GM19468 (cell line): ENCODE results near the gene RSPO4.
"Not testable (repeated sequence)": the region's sequence is repeated elsewhere in the genome, so short reads cannot be mapped to it uniquely, and the experiment has no call there.

Source experiments
- ATAC-seq: cut with Tn5 transposase; IDR thresholded peaks from one replicate; pipeline ENCODE4 v1.9.1; 2021; ENCODE audit warnings: mild to moderate bottlenecking, moderate library complexity, moderate number of reproducible peaks; ENCODE audit not compliant: unreplicated experiment; ENCODE audit errors: extremely low read depth

The RSPO4 gene

GRCh38 chr20:1005452-1006027, 3.4 kb upstream of the RSPO4 start:
- ATAC-seq, result no peak

GRCh38 chr20:1003920-1004697, 2.0 kb upstream of the RSPO4 start:
- no peak for ATAC-seq

DNA sequence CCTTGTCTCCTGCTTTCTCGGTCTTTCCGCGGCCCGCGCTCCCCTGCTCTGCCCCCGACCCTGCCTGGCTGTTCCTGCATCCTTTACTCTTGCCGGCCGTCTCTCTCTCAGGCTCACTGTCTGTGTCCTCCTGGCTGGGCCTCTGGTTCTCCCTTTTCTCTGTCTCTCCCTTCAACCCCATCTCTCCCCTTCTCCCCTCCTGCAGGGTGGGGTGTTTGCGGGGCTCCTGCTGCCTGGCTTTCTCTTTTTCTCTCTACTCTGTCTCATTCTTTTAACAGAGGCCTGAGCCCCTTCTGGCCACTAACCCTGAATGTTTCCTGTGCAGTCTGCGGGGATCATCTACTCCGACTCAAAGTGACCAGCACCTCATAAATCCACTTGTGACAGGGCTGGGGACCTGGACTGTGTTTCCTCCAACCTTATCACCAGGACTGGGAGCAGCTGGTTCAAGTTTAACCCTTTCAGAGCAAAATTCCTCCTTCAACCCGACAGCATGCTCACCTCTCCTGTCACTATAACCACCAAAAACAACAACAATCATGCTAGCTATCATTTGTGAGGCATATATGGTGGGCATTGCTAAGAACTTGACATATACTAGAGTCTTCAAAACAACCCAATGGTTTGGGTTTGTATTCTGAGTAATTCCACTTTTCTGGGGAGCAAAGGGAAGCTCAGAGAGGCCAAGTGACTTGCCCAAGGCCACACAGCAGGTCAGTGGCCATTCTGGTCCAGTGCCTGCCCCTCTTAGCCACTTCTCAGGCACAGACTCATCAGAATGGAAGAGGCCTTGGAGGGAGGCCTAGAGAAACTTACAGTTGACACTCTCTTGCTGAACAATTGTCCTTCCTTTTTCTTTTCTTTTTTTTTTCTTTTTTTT, 811 bp upstream of the RSPO4 start:
- no peak for ATAC-seq

- no peak for ATAC-seq
These were observed 995 bp downstream of the RSPO4 start for GRCh38 chr20:1001116-1001515.

DNA sequence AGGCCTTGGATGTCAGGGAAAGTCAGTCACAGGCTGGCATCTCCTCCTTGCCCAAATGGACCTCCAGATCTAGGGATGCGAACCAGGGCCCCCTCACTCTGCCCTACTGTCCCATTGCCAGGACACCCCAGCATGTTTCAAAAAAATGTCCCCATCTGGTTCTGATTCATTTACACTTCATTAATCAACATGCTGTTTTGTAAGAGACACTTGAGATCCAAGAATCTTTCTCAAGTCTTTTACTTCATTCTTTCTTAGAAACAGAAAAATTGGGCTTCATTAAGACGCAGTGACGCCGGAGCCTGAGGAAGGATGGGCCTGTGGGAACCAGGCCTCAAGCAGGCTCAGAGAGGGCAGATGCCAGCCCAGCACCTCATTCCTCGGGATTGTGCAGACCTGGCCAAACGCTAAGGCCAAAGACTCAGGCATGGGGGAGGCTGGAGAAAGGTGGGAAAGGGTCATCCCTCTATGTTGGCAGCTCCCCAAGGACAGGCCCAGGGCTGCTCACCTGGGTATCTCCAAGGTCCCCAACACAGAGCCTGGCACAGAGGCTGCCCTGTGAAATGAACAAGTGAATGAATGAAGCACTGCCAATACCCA, 3.8 kb downstream of the RSPO4 start:
- ATAC-seq, result no peak

DNA sequence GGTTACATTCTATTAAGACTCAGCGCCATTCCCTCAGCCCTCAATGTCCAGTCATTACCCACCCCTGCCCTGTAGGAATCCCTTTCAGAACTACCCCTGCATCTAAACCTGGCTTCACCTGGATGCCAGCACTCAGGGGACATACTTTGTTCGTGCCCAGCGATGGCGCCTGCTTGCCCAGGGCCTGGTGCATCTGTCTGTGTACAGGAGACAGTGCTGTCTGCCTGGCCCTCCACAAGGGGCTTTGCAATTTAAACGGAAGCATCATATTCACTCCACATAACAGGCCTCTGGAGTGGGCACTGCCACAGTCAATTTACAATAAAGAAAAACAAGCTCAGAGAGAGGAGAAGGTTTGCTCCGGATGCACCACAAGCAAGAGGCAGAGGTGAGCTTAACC, 4.6 kb downstream of the RSPO4 start:
- ATAC-seq, result no peak

DNA sequence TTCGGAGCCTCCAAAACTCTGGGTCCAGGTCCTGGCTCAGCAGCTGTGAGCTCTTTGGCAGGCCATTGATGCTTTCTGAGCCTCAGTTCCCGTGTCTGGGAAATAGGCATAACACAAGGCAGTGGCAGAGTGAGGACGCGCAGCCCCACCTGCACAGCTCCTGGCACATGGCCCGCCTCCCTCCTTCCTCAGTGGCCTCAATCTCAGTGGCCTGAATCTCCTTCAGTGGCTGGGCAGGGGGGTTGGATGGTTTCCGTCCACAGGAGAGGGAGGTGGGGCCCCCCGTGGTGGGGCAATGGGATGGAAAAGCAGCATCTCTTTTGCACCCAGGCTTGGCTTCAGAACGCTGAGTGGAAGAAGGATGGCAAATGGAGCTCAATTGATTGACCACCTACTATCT, 5.1 kb downstream of the RSPO4 start:
- no peak for ATAC-seq

DNA sequence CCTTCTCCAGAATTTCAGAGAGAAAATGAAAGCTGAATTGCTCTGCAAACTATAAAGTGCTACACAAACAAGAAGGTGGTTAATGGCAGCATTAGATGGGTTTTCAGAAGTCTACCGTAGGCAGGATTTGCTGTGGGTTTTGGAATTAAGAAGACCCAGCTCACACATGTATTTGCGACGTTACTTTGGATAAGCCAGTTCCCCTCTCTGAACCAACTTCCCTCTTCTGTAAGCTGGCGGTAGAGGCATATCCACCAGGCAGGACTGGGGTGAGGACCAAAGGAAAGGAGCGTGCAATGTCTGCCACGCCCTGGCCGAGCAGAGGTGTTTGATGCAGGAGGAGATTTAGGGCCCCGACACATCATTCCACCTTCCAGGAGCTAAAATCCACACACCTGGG, 6.9 kb downstream of the RSPO4 start:
- ATAC-seq, result no peak

DNA sequence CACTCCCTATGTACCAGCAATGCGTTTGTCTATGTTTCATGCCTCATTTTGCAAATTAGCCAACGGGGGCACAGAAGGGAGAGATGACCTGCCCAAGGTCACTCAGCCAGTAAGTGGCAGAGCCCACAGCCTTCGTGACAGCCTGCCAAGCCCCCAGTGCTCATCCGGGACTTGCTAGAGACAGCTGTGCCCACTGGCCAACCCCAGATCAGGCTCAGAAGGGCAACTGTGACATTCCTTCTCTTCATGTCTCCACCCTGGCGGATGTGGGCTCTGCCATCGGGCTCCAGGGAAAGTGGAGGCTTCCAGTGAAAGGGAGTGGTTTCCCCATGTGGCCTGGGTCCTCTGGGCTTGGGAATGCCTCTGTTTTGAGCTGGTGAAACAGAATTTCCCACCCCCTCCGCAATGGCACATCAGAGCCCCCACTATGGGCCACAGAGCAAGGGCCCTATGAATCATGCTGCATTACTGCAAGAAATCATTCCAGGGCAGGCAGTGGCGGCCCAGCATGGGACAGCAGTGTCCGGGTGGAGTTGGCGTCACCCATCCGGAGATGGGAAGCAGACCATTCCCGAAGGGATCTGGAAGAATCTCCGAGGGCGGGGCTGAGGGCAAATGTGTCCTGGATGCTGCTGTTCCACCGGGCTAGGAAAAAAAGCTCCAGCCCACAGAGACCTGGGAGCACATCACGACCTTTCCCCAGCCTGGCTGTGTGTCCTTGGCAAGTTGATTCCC, 9.1 kb downstream of the RSPO4 start:
- ATAC-seq, result no peak

- ATAC-seq, result no peak
These were observed 10.3 kb downstream of the RSPO4 start for GRCh38 chr20:991850-992249.

DNA sequence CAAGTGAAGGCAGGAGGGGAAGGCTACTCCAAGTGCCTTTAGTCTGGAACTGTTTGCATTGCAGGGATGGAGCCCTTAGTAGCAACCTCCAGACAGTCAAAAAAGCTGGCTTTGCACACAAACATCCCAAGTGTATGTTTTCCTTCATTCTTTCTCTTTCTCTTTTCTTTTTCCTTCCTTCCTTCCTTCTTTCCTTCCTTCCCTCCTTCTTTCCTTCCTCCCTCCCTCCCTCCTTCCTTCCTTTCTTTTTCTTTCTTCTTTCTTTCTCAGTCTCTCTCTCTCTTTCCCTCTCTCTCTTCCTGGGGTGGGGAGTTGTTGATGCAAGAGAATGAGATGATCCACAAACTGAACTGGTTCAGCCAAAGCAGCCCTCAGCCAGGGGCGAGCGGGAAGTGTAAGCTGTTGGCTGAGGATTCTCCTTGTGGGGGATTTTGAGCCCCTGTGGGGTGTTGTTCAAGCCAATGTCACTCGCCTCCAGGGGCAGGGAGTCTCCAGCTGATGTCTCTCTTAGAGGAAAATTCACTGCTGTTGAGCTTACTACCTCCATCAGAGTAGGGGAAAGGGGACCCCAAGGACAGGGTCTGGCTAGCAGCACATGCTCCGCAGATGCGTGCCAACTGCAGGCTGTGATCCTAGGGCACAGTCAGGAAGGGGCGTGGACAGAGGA, 11.7 kb downstream of the RSPO4 start:
- ATAC-seq, result no peak

DNA sequence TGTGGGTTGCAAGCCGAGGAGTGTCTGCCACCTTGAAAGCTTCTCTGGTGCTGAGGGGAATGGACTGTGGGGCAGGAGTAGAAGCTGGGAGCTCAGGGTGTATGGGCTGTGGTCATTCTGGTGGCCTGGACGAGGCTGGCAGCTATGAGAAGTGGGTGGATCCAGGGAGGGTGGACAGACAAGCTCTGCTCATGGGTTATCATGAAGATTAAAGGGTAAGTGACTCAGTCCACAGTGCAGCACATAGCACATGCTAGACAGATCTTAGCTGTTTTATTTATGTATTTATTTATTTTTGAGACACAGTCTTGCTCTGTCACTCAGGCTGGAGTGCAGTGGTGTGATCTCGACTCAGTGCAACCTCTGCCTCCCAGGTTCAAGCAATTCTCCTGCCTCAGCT, 13.8 kb downstream of the RSPO4 start:
- no peak for ATAC-seq

- no peak for ATAC-seq
These were observed 14.4 kb downstream of the RSPO4 start for GRCh38 chr20:987677-988076.

DNA sequence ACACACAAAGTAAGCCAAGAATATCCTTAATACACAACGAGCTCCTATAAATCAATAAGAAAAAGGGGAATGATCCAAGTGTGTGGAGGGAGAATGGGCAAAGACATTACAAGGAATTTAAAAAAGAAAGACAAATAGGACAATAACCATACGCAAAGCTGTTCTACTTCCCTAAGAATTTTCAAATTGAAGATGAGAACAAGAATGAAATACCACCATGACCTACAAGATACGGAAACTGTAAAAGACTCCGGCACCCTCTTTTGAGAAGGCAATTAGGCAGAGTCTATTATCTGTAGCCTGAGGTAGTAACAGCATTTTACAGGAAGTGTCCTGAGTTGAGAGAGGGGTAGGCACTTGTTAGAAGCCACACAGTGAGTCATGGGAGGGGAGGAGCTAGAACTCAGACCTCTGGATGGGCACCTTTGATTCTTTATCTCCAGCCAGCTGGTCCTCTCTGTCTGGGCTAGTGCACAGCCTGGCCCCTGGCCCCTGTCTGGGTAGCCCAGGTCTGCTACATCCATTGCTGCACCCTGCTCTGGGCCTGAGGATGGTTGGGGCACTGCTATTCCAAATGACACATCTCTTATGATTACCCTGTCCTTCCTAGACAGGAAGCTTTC, 15.3 kb downstream of the RSPO4 start:
- no peak for ATAC-seq

GRCh38 chr20:984994-985393, 17.1 kb downstream of the RSPO4 start:
- ATAC-seq, result not testable (repeated sequence)

DNA sequence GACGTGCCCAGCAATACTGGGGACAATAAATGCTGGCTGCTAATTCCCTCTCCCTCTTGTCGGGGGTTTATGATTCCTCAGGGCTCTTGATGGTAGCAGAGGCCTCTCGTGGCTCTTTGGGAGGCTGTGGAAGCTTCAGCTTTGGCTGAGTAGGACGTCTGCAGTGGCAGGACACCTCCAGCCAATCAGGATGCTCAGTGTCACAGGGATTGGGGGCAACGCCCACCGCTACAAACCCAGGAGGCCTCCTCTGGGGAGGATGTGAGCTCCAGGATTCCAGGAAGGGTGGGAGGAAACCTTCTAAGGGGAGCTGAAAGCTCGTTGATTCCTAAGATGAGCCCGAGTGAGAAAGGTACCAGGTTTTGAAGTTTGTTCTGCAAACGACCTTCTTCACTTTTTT, 19.4 kb downstream of the RSPO4 start:
- ATAC-seq, result no peak

DNA sequence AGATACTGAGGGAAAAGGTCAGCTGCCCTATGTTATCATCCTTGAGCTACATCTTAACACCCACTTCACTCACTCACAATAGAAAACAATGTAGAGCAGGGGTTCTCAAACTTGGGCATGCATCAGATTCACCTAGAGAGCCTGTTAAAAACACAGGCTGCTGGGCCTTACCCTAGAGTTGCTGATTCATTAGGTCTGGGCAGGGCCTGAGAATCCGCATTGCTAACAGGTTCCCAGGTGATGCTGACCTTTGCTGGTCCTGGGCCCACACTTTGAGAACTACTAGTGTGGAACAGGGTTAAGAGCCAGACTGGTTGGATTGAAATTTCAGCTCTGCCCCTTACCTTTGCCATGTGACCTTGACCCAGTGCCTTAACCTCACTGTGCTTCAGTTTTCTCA, 25.1 kb downstream of the RSPO4 start:
- ATAC-seq, result no peak

DNA sequence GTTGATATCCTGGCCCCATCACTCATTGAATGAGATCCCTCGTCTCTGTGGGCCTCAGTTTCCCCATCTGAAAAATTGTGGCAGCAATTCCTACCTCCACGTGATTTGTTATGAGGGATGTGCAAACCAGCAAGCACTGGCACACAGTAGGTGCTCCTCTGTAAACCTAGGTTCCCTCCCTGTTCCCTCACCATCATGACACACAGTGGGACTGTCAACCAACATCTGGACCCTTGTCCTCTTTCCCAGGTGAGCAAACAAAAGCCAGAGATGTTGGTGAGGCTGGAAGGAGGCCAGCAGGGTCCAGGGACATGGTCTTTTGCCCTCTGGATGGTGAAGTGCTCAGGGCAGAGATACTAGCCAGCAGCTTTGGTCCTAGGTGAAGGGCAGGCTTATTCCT, 26.1 kb downstream of the RSPO4 start:
- ATAC-seq, result no peak

- ATAC-seq, result no peak
These were observed 28.3 kb downstream of the RSPO4 start for GRCh38 chr20:973785-974194.
